H1 (cell line): ENCODE measurements around the gene GPM6B.

Experiments used
- ATF2 ChIP-seq: IDR thresholded peaks from 2 replicates; pipeline ENCODE4 v1.6.1; 2012; ENCODE audit warnings: low read length, inconsistent platforms
- CBX8 ChIP-seq: fragments of 300-800, 300-1000 bp; sonication (generic); IDR thresholded peaks from 2 replicates; pipeline ENCODE4 v1.7.1; 2016; ENCODE audit warnings: low read depth, low read length, borderline replicate concordance
- CHD1 ChIP-seq: IDR thresholded peaks from 2 replicates; pipeline ENCODE4 v1.6.1; 2012; ENCODE audit warnings: low read depth, low read length, improper control_type of control experiment
- CTCF ChIP-seq, 3 experiments: IDR thresholded peaks; 1 replicate in 2 of 3; 2 replicates in 1 of 3; pipeline versions ENCODE4 v1.5.1 to v1.6.1; 2011; ENCODE audit warnings: low read length in 3 of 3, mild to moderate bottlenecking in 3 of 3, inconsistent platforms in 2 of 3, low read depth in 1 of 3, moderate library complexity in 1 of 3; ENCODE audit not compliant: insufficient read depth in 1 of 3; ENCODE audit errors: control extremely low read depth in 1 of 3
- EP300 ChIP-seq, 2 experiments: IDR thresholded peaks; 1 replicate in 1 of 2; 2 replicates in 1 of 2; pipeline ENCODE4 v1.6.1; 2011 to 2012; ENCODE audit warnings: low read depth in 2 of 2, low read length in 2 of 2, mild to moderate bottlenecking in 2 of 2, borderline replicate concordance in 1 of 2, inconsistent platforms in 1 of 2, moderate library complexity in 1 of 2
- GTF2F1 ChIP-seq: IDR thresholded peaks from 2 replicates; pipeline ENCODE4 v1.6.1; 2012; ENCODE audit warnings: low read depth, low read length, improper control_type of control experiment, borderline replicate concordance
- POLR2A ChIP-seq, 2 experiments: IDR thresholded peaks; 1 replicate in 1 of 2; 2 replicates in 1 of 2; pipeline ENCODE4 v1.6.1; 2011; ENCODE audit warnings: low read depth in 2 of 2, low read length in 2 of 2, mild to moderate bottlenecking in 2 of 2; ENCODE audit errors: control extremely low read depth in 1 of 2
- RAD21 ChIP-seq, 2 experiments: IDR thresholded peaks in 1 of 2; conservative IDR thresholded peaks in 1 of 2; 2 replicates each; pipeline ENCODE4 v1.6.1; 2011; ENCODE audit warnings: low read depth in 2 of 2, low read length in 2 of 2, improper control_type of control experiment in 1 of 2, inconsistent platforms in 1 of 2, mild to moderate bottlenecking in 1 of 2, moderate library complexity in 1 of 2
- SIX5 ChIP-seq: IDR thresholded peaks from 2 replicates; pipeline ENCODE4 v1.6.1; 2011; ENCODE audit warnings: mild to moderate bottlenecking, low read depth, low read length
- SP1 ChIP-seq: IDR thresholded peaks from 2 replicates; pipeline ENCODE4 v1.6.1; 2011; ENCODE audit warnings: low read depth, low read length
- TEAD4 ChIP-seq: IDR thresholded peaks from 2 replicates; pipeline ENCODE4 v1.6.1; 2012; ENCODE audit warnings: low read depth, low read length, inconsistent platforms, mixed read lengths
- YY1 ChIP-seq: IDR thresholded peaks from 2 replicates; pipeline ENCODE4 v1.6.1; 2011; ENCODE audit warnings: low read depth, mild to moderate bottlenecking, low read length
- TF ChIP-seq, protein P1 (sequence below): IDR thresholded peaks from 2 replicates; pipeline ENCODE4 v1.6.1; 2012; ENCODE audit warnings: inconsistent platforms

DNA sequence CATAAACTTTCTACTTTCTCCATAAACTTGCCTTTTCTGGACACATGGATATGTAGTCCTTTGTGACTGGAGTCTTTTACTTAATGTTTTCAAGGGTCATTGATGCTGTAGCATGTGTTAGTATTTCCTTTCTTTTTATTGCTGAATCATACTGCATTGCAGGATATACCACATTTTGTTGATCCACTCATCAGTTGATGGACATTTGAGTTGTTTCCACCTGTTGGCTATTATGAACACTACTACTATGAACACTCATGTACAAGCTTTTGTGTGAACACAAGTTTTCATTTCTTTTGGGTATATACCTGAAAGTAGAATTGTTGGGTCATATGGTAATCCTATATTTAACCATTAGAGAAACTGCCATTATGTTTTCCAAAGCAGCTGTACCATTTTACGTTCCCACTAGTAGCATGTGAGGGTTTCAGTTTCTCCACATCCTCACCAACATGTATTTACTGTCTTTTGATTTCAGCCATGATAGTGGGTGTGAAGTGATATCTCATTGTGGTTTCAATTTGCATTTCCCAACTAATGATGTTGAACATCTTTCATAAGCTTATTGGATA is 26.3 kb upstream of the GPM6B start:
- no peak for TF ChIP-seq ATF2
- TF ChIP-seq GTF2F1, result no peak
- no peak for TF ChIP-seq YY1
- no peak for TF ChIP-seq EP300 (IDR thresholded peaks at IDR 0.05; ENCODE audit: borderline replicate concordance in 1 of 2, low read depth in 2 of 2, low read length in 2 of 2)
- TF ChIP-seq CTCF (IDR thresholded peaks at IDR 0.05; ENCODE audit: control extremely low read depth in 1 of 3, insufficient read depth in 1 of 3, low read depth in 1 of 3, low read length in 3 of 3), result no peak
- no peak for TF ChIP-seq TEAD4
- TF ChIP-seq POLR2A (IDR thresholded peaks at IDR 0.05; ENCODE audit: control extremely low read depth in 1 of 2, low read depth in 2 of 2, low read length in 2 of 2), result no peak
- TF ChIP-seq SIX5, result no peak
- no peak for TF ChIP-seq SP1
- TF ChIP-seq CHD1, result no peak
- TF ChIP-seq, protein P1, sequence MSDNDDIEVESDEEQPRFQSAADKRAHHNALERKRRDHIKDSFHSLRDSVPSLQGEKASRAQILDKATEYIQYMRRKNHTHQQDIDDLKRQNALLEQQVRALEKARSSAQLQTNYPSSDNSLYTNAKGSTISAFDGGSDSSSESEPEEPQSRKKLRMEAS, result no peak
- no peak for TF ChIP-seq CBX8
- TF ChIP-seq RAD21 (IDR thresholded peaks at IDR 0.05 in 1 of 2, conservative IDR thresholded peaks at IDR 0.05 in 1 of 2; ENCODE audit: low read depth in 2 of 2, low read length in 2 of 2), result no peak
